ACHN (cell line): ENCODE results near the gene KPNA6.

ENCODE experiments used
- DNase-seq: peaks from one replicate; pipeline ENCODE4 v3.0.0-alpha.2; 2015
- in situ Hi-C: cut with HindIII; loops from 2 replicates; pipeline ENCODE4 v1.10.0; 2017; ENCODE audit warnings: low sequenced_read_pairs, low pct_ligation_motif_present, low pct_unique_long_range_greater_than_20kb

The KPNA6 gene

DNA sequence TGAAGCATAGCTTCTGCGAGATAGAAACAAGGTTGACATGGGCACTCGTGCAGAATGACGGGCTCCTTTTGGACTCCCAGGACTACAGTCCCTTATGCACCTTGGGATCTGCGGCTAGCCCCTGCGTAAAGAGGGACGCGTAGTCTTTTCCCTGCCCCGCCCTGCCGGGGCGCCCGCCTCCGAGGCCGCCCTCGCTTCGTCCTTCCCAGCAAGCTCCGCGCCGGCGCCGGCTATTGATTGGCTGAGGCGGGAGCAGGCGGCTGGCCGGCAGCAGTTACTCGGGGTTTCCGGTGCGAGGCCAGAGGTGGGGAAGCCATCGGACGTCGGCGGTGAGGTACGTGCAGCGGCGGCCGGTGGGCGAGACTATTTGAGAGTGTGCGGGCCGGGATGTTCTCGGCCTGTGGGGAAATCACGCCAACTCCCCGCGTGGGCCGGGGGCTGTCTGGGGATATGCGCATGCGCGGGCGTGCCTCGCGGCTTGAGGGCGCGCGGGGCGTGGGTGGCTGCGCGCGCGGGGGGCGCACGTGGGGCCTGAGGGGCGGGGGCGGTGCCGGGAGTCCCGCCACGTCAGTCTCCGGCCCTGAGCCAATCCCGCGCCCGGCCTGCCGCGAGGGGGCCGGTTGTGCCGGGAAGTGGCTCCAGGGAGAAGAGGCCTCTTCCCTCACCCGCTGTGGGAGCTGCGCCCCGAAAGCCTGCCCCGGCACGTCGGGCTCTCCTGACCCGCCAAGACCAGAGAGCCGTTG, 71.8 kb downstream of the KPNA6 start, which contains the start of gene TXLNA:
TSS of gene TXLNA (plus strand) at position 233 of the 743 bp plus-strand sequence. CDS start 671 bp downstream, outside the sequence.
- in situ Hi-C loops = no loop called here
- DNase-seq = peak; percentile 90

DNA sequence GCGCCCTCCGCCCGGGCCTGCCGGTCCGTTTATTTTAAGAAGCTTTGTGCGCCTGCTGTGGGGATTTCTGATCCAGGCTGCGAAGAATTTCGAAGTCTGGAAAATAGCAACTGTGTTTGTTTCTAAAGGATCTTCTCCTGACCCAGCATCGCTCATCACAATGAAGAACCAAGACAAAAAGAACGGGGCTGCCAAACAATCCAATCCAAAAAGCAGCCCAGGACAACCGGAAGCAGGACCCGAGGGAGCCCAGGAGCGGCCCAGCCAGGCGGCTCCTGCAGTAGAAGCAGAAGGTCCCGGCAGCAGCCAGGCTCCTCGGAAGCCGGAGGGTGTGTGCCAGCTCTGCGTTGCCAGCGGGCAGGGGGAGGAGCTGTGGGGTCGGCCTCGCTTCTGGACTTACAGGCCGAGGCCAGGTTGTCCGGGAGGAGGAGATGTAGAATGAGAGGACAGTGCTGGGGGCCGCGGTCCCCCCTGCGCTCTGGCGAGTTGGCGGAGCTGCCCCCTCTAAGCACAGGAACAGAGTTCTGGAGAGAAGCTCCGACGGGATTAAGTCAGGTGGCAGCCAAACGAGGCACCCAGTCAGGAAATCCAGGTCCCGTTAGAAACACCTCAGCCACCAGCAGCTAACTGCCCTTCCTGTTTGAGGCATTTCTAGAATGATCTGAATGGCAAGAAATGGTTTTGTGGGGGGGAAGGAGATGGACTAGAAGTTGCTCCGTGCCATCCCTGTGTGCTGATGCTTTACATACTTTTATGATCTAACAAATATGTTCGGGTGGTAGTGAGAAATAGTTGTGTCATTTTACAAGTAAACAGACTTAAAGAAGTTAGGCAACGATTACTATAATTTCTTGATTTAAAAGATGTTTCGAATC, 72.6 kb downstream of the KPNA6 start:
- in situ Hi-C loops = no loop called here
- DNase-seq = peak; percentile 56

DNA sequence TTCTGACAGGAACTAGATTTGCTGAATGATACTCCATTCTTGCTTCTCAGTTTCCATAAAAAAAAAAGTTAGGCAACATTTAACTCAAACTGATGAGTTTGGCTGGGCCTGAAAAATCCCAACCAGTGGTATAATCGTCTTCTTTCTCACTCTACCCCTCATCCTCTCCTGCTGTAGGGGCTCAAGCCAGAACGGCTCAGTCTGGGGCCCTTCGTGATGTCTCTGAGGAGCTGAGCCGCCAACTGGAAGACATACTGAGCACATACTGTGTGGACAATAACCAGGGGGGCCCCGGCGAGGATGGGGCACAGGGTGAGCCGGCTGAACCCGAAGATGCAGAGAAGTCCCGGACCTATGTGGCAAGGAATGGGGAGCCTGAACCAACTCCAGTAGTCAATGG, 73.2 kb downstream of the KPNA6 start:
- in situ Hi-C loops = no loop called here
- DNase-seq = no peak

DNA sequence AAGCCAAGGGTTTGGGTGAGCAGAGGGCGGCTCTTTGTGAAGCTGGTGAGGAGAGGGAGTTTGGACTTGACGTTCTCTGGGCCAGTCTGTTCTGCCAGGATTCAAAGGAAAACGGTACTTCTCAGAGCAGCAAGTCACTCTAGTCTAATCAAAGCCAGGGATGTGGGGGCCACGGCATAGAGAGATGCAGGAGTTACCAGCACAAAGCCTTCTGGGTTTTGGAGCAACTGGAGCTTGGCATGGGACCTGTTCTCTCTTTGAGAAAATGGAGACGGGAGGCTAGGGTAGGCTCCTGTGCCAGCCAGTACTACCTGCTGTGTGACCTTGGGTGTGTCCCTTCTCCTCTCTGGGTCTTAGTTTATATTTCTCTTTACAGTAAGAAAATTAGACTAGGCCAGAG, 73.7 kb downstream of the KPNA6 start:
- in situ Hi-C loops = no loop called here
- DNase-seq = no peak

DNA sequence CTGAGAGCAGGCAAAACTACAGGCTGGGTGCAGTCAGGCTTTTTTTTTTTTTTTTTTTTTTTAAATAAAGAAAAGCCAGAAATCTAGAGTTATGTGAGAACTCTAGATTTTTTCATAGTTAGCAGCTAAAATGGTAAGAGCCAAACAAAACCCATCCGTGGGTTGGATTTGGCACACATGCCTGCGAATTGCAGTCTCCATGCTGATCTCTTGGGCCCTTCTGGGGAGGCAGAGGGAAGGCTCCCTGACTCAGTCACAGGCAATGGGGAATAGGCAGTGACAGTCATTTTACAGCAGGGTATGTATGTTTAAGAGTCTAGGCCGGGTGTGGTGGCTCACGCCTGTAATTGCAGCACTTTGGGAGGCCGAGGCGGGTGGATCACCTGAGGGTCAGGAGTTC, 74.2 kb downstream of the KPNA6 start:
- in situ Hi-C loops = no loop called here

DNA sequence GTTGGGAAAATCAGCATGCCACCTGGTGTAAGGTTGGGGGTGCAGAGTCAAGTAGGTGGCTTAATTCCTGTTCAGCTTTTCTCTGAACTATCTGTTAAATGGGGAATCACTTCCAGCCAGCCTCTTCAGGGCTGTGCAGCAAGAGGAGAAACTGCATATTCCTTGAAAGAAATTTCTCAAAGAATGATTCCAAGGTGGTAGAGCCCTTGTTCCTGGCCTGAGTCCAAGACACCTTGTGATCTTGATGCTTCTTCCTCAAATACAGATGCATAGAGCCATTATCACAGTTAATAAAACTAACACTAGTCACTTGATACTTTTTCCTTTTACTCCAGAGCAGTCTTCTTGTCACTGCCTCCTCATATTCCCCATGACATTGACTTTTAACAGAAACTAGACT, 76.8 kb downstream of the KPNA6 start:
- in situ Hi-C loops = no loop called here

More for the DNA sequence above, 74.2 kb downstream of the KPNA6 start:
- no peak for DNase-seq

DNA sequence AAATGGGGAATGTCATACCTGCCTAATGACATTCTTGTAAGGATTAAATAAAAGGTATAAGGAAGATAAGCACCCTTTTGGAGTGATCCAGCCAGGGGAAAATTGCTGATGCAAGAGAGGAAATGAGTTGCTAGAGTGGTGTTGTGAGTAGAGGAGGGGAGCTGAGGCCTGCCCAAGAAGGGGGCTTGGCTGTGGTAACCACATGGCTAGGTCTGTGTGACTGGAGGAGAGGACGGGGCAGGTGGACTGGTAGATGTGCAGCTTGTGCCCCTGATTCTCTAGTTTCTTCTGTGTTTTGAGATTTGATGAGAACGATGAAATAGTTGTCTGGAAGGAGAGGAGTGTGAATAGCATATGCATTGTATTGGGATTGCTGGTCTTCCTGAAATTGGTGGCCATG, 78.2 kb downstream of the KPNA6 start:
- DNase-seq = no peak
- in situ Hi-C loops = no loop called here

More for the DNA sequence above, 76.8 kb downstream of the KPNA6 start:
- no peak for DNase-seq

DNA sequence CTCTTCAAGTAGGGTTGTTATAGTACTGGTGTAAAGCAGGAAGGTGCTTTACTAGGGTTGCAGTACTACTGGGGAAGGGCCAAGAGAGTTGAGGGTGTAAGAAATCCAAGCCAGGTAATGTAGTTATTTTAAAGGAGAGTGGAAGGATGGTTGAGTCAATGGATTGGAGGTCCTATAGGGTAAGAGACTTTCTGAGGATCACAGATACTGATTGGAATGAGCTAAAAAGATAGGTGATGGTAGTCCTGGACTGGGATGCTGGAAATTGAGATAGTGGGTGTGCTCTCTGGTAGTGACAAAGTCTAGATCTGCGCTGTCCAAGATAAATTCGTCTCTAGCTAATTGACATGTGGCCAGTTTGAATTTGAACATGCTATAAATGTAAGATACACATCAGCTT, 78.6 kb downstream of the KPNA6 start:
- in situ Hi-C loops = no loop called here
- DNase-seq = no peak

DNA sequence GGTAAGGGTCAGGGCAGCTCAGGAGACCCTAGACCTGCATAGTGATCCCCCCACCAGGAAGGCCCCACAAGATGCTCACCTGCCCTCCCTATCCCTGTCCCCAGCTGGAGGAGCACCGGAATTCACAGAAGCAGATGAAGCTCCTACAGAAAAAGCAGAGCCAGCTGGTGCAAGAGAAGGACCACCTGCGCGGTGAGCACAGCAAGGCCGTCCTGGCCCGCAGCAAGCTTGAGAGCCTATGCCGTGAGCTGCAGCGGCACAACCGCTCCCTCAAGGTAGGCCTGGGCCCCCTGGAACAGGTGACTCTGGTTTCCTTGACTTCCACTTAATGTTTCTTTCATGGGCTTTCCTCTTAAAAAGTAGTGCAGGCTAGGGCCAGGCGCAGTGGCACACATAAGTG, 80.0 kb downstream of the KPNA6 start:
- in situ Hi-C loops = no loop called here
- DNase-seq = no peak

DNA sequence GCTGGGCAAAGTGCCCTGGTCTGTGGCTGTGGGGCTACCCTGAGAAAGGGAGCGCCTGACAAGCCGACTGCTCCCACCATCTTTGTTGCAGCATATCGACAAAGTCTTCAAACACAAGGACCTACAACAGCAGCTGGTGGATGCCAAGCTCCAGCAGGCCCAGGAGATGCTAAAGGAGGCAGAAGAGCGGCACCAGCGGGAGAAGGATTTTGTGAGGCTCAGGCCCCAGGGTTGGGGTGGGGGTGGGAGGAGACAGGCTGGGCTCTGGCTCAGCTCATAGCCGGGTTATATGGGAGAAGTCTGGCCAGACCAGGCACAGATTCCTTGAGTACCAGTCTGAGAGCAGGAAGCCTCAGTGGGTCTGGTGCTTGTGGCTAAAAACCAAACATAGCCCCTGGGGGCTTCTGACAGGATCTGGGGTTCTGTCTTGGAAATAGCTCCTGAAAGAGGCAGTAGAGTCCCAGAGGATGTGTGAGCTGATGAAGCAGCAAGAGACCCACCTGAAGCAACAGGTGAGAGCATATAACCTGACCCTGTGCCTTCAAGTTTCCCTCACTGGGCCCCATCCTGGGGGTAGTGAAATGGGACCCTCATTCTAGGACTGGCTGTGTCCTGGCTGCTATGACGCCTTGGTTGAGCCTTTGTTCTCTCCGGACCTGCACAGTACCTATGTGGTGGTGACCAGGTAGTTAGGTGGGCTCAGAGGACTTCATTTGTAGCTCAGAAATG, 84.5 kb downstream of the KPNA6 start:
- DNase-seq = no peak
- in situ Hi-C loops = no loop called here

DNA sequence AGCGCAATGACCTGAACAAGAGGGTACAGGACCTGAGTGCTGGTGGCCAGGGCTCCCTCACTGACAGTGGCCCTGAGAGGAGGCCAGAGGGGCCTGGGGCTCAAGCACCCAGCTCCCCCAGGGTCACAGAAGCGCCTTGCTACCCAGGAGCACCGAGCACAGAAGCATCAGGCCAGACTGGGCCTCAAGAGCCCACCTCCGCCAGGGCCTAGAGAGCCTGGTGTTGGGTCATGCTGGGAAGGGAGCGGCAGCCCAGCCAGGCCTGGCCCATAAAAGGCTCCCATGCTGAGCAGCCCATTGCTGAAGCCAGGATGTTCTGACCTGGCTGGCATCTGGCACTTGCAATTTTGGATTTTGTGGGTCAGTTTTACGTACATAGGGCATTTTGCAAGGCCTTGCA, 87.1 kb downstream of the KPNA6 start:
- DNase-seq = no peak

DNA sequence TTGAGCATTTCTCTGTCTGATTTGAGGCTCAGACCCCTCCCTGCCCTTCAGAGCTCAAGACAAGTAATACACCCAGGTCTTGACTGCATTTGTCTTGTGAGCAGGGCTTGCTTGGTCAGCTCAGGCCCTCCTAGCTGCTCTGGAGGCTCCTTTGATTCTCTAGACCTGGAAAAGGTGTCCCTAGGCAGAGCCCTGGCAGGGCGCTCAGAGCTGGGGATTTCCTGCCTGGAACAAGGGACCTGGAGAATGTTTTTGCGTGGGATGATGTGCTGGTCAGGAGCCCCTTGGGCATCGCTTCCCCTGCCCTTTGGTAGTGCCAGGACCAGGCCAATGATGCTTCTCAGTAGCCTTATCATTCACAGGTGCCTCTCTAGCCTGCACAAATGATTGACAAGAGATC, 87.7 kb downstream of the KPNA6 start:
- in situ Hi-C loops = no loop called here
- DNase-seq = no peak

More for the DNA sequence above, 87.1 kb downstream of the KPNA6 start:
- in situ Hi-C loops = no loop called here

DNA sequence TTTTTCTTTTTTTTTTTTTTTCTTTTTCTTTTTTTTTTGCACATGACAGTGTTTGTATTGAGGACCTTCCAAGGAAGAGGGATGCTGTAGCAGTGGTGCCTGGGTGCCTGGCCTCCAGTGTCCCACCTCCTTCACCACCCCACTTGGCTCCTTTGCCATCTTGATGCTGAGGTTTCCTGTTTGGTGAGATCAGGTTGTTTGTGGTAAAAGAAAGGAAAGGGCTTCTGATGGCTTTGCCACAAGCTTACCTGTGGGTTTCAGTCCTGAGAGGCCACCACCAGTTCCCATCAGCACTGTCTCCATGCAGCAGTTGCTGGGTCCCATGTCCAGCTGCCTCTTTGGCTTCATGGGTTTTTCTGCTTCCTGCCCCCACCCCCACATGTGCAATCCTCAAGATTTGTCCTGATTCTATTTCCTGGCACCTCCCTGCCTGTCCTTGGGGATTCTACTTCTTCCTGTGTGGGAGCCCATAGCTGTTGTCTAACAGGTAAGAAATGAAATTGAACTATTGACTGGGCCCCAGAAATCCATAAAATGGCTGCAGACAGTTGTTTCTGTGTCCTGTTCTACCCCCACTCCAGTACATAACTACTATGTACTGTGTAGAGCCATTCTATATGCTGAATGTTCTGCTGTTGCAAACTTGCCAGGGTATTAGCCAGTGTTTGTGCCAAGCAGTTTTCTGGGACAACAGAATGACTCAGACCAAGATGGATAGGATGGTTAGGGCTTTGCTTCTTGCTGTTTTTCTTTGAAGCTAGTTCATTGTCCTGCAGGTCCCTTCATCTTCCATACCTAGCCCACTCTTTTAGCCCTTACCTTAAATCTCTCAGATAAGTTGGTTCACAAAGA, 88.3 kb downstream of the KPNA6 start:
- in situ Hi-C loops = no loop called here
- DNase-seq = no peak

DNA sequence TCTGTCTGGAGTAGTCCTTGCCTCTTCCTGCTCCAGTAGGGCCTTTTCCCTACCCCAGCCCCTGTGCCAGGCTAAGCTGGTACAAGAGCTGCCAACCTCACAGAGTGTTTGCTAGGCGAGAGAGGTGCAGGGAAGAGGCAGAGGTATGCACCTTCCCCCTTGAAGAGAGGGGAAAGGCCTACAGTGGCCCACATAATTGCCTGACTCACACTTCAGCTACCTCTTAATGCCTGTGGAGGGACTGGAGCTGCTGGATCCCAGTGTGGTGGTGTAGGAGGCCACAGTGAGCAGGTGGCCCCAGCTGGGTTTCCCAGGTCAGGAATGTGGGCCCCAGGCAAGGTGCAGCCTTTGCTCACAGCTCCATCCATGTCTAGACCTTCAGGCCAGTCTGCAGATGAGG, 89.2 kb downstream of the KPNA6 start:
- in situ Hi-C loops = no loop called here
- DNase-seq = no peak

DNA sequence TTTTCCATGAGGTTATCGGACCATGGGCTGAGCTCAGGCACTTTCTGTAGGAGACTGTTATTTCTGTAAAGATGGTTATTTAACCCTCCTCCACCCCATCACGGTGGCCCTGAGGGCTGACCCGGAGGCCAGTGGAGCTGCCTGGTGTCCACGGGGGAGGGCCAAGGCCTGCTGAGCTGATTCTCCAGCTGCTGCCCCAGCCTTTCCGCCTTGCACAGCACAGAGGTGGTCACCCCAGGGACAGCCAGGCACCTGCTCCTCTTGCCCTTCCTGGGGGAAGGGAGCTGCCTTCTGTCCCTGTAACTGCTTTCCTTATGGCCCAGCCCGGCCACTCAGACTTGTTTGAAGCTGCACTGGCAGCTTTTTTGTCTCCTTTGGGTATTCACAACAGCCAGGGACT, 90.0 kb downstream of the KPNA6 start:
- in situ Hi-C loops = no loop called here
- DNase-seq = no peak

DNA sequence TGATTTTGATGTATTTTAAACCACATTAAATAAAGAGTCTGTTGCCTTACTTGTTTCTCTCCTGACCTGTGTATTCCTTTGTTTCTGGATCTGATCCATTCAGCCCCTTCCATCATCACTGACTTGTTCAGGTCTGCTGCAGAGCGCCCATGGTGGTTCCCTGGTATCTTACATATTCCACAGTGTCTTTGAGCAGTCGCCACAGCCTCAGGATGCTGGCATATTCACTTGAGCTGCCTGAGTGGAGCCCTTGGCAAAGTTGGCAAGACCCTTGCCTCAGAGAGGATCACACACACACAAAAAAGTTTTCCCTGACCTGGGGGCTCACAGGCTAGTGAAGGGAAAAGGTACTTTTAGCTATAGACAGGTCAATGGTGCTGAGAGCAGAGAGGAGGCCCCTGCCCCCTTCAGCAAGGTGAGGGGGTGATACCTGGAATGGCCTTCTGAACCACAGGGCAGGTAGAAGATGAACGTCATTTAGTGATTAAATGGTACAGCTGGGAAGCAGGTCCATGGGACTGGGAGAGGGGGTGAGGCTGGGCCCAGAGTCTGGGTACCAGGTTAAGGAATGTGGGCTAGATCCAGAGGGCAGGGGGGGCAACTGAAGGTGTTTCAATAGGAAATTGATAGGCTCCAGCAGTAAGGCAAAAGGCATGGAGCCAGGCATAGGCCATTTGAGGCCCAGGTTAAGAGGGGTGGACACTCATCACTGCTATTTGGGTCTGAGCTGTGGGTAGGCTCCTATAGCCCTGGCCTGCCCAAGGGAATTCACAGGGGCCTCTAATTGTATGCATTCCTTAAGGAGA, 90.6 kb downstream of the KPNA6 start:
- in situ Hi-C loops = no loop called here

DNA sequence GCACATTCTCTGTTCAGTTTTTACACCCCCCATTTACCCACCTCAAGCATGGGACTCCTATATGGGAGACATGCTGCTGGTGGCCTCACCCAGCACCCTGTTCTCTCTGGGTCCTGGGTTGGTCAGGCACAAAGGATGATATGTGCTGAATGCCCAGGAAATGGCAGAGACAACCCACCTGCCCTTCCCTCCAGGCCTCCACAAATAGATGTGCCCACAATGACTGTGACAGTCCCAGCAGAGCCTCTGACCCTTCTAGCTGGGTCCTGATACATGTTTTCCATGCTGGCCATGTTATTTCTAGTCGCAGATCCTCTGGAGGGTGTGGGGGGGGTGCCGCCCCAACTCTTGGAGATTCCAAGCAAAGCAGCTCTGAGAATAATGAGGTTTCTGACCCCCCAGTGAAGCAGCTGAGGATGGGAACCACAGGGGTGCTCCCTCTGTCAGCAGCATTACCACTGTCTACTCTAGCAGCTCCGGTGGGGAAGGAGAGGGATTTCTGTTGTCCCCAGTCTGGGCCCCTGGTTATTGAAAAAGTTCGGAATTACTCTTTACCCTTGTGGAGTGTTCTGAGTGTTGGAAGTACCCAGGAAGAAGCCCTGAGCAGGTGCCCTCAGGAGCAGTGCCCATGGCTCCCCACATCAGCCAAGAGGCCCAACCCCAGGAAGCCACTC, 91.3 kb downstream of the KPNA6 start:
- in situ Hi-C loops = no loop called here
- DNase-seq = no peak

More for the DNA sequence above, 90.6 kb downstream of the KPNA6 start:
- DNase-seq = no peak
